ENCODE measurements around the gene TKTL1. TPM values are rescaled to one million over a fixed set of nuclear protein-coding genes. Genes with fewer than 3 reads are reported as not detected.

Gene TKTL1
- polyA plus RNA-seq, 1 donor (not counting 4 experiments of a cell fraction or from before 2014, with no cell fraction given) = not detected

- Histone ChIP-seq H3K9me1 (ENCODE audit: control insufficient read depth, extremely low read depth, insufficient read depth, low read length) (no peaks in the 10 kb centered on the region), H3K9ac (ENCODE audit: control insufficient read depth, extremely low read depth, insufficient read depth, low read length) (no peak overlapping the region), H3K79me2 (ENCODE audit: control insufficient read depth, insufficient read depth, low read length) (peaks cover 46% of the 10 kb centered on the region), H2AFZ (ENCODE audit: control insufficient read depth, low read length) (no peak overlapping the region), H3K27ac (ENCODE audit: control insufficient read depth, insufficient read depth, low read length) (no peak overlapping the region), H3K36me3 (ENCODE audit: control insufficient read depth in 2 of 2, extremely low read depth in 1 of 2, insufficient read depth in 2 of 2, low read length in 2 of 2) (peaks cover 18 to 28% of the 10 kb centered on the region in 2 experiments), H3K4me3 (ENCODE audit: control insufficient read depth in 2 of 3, extremely low read depth in 1 of 3, insufficient read depth in 2 of 3, low read depth in 1 of 3, low read length in 3 of 3) (no peak overlapping the region), H4K20me1 (ENCODE audit: control insufficient read depth, extremely low read depth, insufficient read depth, low read length) (peaks cover 44% of the 10 kb centered on the region), H3K27me3 (ENCODE audit: control insufficient read depth, extremely low read depth, insufficient read depth, low read length) (no peaks in the 10 kb centered on the region), H3K4me1 (ENCODE audit: control insufficient read depth, extremely low read depth, insufficient read depth, low read length) (no peaks in the 10 kb centered on the region), H3K9me3 (ENCODE audit: control insufficient read depth, low read depth, low read length) (no peaks in the 10 kb centered on the region), H3K4me2 (ENCODE audit: control insufficient read depth, extremely low read depth, insufficient read depth, low read depth, low read length) (no peak overlapping the region)
- dilution Hi-C loops (cut with MboI; ENCODE audit: extremely low pct_ligation_motif_present, low sequenced_read_pairs) = no loop called here
- TF ChIP-seq EZH2 (IDR thresholded peaks at IDR 0.05; ENCODE audit: low read length) (no peak), CTCF (optimal IDR thresholded peaks at IDR 0.05 in 1 of 3, IDR thresholded peaks at IDR 0.05 in 1 of 3, conservative IDR thresholded peaks at IDR 0.05 in 1 of 3; ENCODE audit: extremely low read depth in 1 of 3, insufficient read depth in 2 of 3, low read length in 3 of 3) (no peak)
- no peak for FAIRE-seq
- no peak for DNase-seq (ENCODE audit: low read depth, low spot score)
These were observed 62.4 kb downstream of the TKTL1 start for GRCh38 chrX:154358011-154358410.

- H3K27me3 ChIP-seq (ENCODE audit: control insufficient read depth, extremely low read depth, insufficient read depth, low read length) = no peaks in the 10 kb centered on the region
- H4K20me1 ChIP-seq (ENCODE audit: control insufficient read depth, extremely low read depth, insufficient read depth, low read length) = peaks cover 44% of the 10 kb centered on the region
- peaks cover 18 to 30% of the 10 kb centered on the region in 2 experiments for H3K36me3 ChIP-seq (ENCODE audit: control insufficient read depth in 2 of 2, extremely low read depth in 1 of 2, insufficient read depth in 2 of 2, low read length in 2 of 2)
- H3K9me3 ChIP-seq (ENCODE audit: control insufficient read depth, low read depth, low read length) = no peaks in the 10 kb centered on the region
- DNase-seq (ENCODE audit: low read depth, low spot score) = no peak
- H3K79me2 ChIP-seq (ENCODE audit: control insufficient read depth, insufficient read depth, low read length) = peaks cover 49% of the 10 kb centered on the region
- dilution Hi-C loops (cut with MboI; ENCODE audit: extremely low pct_ligation_motif_present, low sequenced_read_pairs) = no loop called here
- no peak overlapping the region for H3K9ac ChIP-seq (ENCODE audit: control insufficient read depth, extremely low read depth, insufficient read depth, low read length)
- H3K4me1 ChIP-seq (ENCODE audit: control insufficient read depth, extremely low read depth, insufficient read depth, low read length) = no peaks in the 10 kb centered on the region
- H3K9me1 ChIP-seq (ENCODE audit: control insufficient read depth, extremely low read depth, insufficient read depth, low read length) = no peaks in the 10 kb centered on the region
- no peak overlapping the region for H2AFZ ChIP-seq (ENCODE audit: control insufficient read depth, low read length)
- TF ChIP-seq CTCF (optimal IDR thresholded peaks at IDR 0.05 in 1 of 3, IDR thresholded peaks at IDR 0.05 in 1 of 3, conservative IDR thresholded peaks at IDR 0.05 in 1 of 3; ENCODE audit: extremely low read depth in 1 of 3, insufficient read depth in 2 of 3, low read length in 3 of 3) (no peak), EZH2 (IDR thresholded peaks at IDR 0.05; ENCODE audit: low read length) (no peak)
- H3K27ac ChIP-seq (ENCODE audit: control insufficient read depth, insufficient read depth, low read length) = no peak overlapping the region
- no peak overlapping the region for H3K4me3 ChIP-seq (ENCODE audit: control insufficient read depth in 2 of 3, extremely low read depth in 1 of 3, insufficient read depth in 2 of 3, low read depth in 1 of 3, low read length in 3 of 3)
- FAIRE-seq = no peak
- no peak overlapping the region for H3K4me2 ChIP-seq (ENCODE audit: control insufficient read depth, extremely low read depth, insufficient read depth, low read depth, low read length)
These were observed 63.2 kb downstream of the TKTL1 start for GRCh38 chrX:154358829-154359228.
